ENCODE measurements around the gene SUOX.
"Not testable (repeated sequence)": the region's sequence is repeated elsewhere in the genome, so short reads cannot be mapped to it uniquely, and the experiment has no call there.

Gene SUOX

GRCh38 chr12:55972911-55973598, 24.0 kb upstream of the SUOX start:
- FAIRE-seq: peak; percentile 33
- no peak for TF ChIP-seq POLR2A (IDR thresholded peaks at IDR 0.05; ENCODE audit: low read depth, low read length)
- no peak for DNase-seq (ENCODE audit: insufficient read length, low spot score)

- DNase-seq (ENCODE audit: insufficient read length, low spot score): peak; percentile 84
- peak; percentile 96 for FAIRE-seq
- peak; percentile 67 for TF ChIP-seq POLR2A (IDR thresholded peaks at IDR 0.05; ENCODE audit: low read depth, low read length)
Observed at GRCh38 chr12:55973599-55974307, 23.3 kb upstream of the SUOX start, which contains the start of gene RAB5B. TSS of gene RAB5B (plus strand) at chr12:55974078. CDS start at chr12:55986961, 12,883 bp downstream.

GRCh38 chr12:55974308-55974730, 22.8 kb upstream of the SUOX start:
- DNase-seq (ENCODE audit: insufficient read length, low spot score) (peak; percentile 42), FAIRE-seq (no peak)
- no peak for TF ChIP-seq POLR2A (IDR thresholded peaks at IDR 0.05; ENCODE audit: low read depth, low read length)

- no peak for FAIRE-seq
- no peak for TF ChIP-seq POLR2A (IDR thresholded peaks at IDR 0.05; ENCODE audit: low read depth, low read length)
- DNase-seq (ENCODE audit: insufficient read length, low spot score): no peak
Observed at GRCh38 chr12:55978393-55978792, 18.7 kb upstream of the SUOX start.

GRCh38 chr12:55979069-55979468, 18.0 kb upstream of the SUOX start:
- no peak for DNase-seq (ENCODE audit: insufficient read length, low spot score)
- FAIRE-seq: no peak
- no peak for TF ChIP-seq POLR2A (IDR thresholded peaks at IDR 0.05; ENCODE audit: low read depth, low read length)

- not testable (repeated sequence) for DNase-seq (ENCODE audit: insufficient read length, low spot score); FAIRE-seq
Observed at GRCh38 chr12:55981882-55982281, 15.2 kb upstream of the SUOX start.

- FAIRE-seq: no peak
- TF ChIP-seq POLR2A (IDR thresholded peaks at IDR 0.05; ENCODE audit: low read depth, low read length): no peak
- no peak for DNase-seq (ENCODE audit: insufficient read length, low spot score)
Observed at GRCh38 chr12:55982319-55982936, 14.6 kb upstream of the SUOX start.

- DNase-seq (ENCODE audit: insufficient read length, low spot score): no peak
- TF ChIP-seq POLR2A (IDR thresholded peaks at IDR 0.05; ENCODE audit: low read depth, low read length): no peak
- FAIRE-seq: no peak
Observed at GRCh38 chr12:55983232-55983842, 13.7 kb upstream of the SUOX start.

- DNase-seq (ENCODE audit: insufficient read length, low spot score): no peak
- no peak for TF ChIP-seq POLR2A (IDR thresholded peaks at IDR 0.05; ENCODE audit: low read depth, low read length)
- no peak for FAIRE-seq
Observed at GRCh38 chr12:55984861-55985260, 12.2 kb upstream of the SUOX start.

GRCh38 chr12:55985341-55985740, 11.7 kb upstream of the SUOX start:
- no peak for TF ChIP-seq POLR2A (IDR thresholded peaks at IDR 0.05; ENCODE audit: low read depth, low read length)
- FAIRE-seq: no peak
- DNase-seq (ENCODE audit: insufficient read length, low spot score): no peak

GRCh38 chr12:55985976-55986375, 11.1 kb upstream of the SUOX start:
- not testable (repeated sequence) for FAIRE-seq; DNase-seq (ENCODE audit: insufficient read length, low spot score)

- DNase-seq (ENCODE audit: insufficient read length, low spot score) (no peak), FAIRE-seq (no peak)
- no peak for TF ChIP-seq POLR2A (IDR thresholded peaks at IDR 0.05; ENCODE audit: low read depth, low read length)
Observed at GRCh38 chr12:55991110-55991509, 6.0 kb upstream of the SUOX start.

- FAIRE-seq (no peak), DNase-seq (ENCODE audit: insufficient read length, low spot score) (no peak)
- no peak for TF ChIP-seq POLR2A (IDR thresholded peaks at IDR 0.05; ENCODE audit: low read depth, low read length)
Observed at GRCh38 chr12:55993230-55993853, 3.7 kb upstream of the SUOX start.

- DNase-seq (ENCODE audit: insufficient read length, low spot score) (no peak), FAIRE-seq (no peak)
- TF ChIP-seq POLR2A (IDR thresholded peaks at IDR 0.05; ENCODE audit: low read depth, low read length): no peak
Observed at GRCh38 chr12:55995366-55995765, 1.7 kb upstream of the SUOX start.

Measured in H54 (cell line).